Bronchial epithelial cell (primary cell): ENCODE results near the gene SAMD4A. TPM values are rescaled to one million over a fixed set of nuclear protein-coding genes. Genes with fewer than 3 reads are reported as not detected.

Experiments used
- DNase-seq: peaks from one replicate; pipeline ENCODE4 v3.0.0-alpha.2; 2010; ENCODE audit warnings: low read depth
- FAIRE-seq: peaks from 2 replicates; lab custom pipeline; 2011; peaks lifted over from hg19 to GRCh38; lab: Jason Lieb, UNC
- H3K27me3 ChIP-seq: 2 replicates; pipeline ENCODE4 v1.5.1; 2011; ENCODE audit warnings: low read length; ENCODE audit not compliant: control insufficient read depth, insufficient read depth
- H3K36me3 ChIP-seq: 2 replicates; pipeline ENCODE4 v1.5.1; 2011; ENCODE audit warnings: low read length; ENCODE audit not compliant: control insufficient read depth, insufficient read depth
- H3K4me3 ChIP-seq: 2 replicates; pipeline ENCODE4 v1.5.1; 2011; ENCODE audit warnings: mild to moderate bottlenecking, low read depth, low read length, control low read depth
- total RNA-seq: library from RNA; depleted of rRNA; stranded (reverse); fragments of >200 nt; gene quantifications from 2 replicates; pipeline ENCODE4 v1.2.1, GENCODE V29; 2014
- TF ChIP-seq, protein P1 (sequence below): IDR thresholded peaks from 2 replicates; pipeline ENCODE4 v1.5.1; 2011; ENCODE audit warnings: mild to moderate bottlenecking, moderate library complexity, low read length, control low read depth, inconsistent platforms; ENCODE audit not compliant: insufficient read depth, severe bottlenecking

SAMD4A gene
- total RNA-seq, 1 donor from 2014 or later, result 13.4 TPM

DNA sequence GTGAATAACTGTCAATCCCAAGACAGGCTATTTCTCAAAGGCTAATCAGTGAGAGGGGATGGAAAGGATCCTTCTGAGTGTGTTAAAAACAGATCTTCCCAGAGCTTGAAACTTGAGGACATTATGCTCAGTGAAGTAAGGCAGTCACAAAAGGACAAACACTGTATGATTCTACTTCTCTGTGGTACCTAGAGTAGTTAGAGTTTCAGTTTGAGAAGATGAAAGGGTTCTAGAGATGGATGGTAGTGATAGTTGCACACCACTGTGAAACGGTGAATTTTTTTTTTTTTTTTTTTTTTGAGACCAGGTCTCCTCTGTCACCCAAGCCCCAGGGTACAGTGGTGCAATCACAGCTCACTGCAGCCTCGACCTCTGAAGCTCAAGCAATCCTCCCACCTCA lies 133.8 kb downstream of the SAMD4A start:
- DNase-seq, result no peak
- FAIRE-seq, result no peak
- peaks cover 2% of the 10 kb centered on the region for H3K36me3 ChIP-seq
- H3K4me3 ChIP-seq, result no peak overlapping the region
- H3K27me3 ChIP-seq, result no peaks in the 10 kb centered on the region
- TF ChIP-seq, protein P1, sequence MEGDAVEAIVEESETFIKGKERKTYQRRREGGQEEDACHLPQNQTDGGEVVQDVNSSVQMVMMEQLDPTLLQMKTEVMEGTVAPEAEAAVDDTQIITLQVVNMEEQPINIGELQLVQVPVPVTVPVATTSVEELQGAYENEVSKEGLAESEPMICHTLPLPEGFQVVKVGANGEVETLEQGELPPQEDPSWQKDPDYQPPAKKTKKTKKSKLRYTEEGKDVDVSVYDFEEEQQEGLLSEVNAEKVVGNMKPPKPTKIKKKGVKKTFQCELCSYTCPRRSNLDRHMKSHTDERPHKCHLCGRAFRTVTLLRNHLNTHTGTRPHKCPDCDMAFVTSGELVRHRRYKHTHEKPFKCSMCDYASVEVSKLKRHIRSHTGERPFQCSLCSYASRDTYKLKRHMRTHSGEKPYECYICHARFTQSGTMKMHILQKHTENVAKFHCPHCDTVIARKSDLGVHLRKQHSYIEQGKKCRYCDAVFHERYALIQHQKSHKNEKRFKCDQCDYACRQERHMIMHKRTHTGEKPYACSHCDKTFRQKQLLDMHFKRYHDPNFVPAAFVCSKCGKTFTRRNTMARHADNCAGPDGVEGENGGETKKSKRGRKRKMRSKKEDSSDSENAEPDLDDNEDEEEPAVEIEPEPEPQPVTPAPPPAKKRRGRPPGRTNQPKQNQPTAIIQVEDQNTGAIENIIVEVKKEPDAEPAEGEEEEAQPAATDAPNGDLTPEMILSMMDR, result no peak

DNA sequence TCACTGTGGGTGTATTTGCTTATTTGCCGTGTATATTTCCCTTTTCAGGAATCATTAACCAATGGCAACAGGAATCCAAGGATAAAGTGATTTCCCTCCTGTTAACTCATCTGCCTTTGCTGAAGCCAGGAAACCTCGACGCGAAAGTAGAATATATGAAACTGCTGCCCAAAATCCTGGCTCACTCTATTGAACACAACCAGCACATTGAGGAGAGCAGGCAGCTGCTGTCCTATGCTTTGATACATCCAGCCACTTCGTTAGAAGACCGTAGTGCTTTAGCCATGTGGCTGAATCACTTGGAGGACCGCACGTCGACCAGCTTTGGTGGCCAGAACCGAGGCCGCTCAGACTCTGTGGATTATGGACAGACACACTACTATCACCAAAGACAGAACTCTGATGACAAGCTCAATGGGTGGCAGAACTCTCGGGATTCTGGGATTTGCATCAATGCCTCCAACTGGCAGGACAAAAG lies 135.1 kb downstream of the SAMD4A start:
- TF ChIP-seq, protein P1, result no peak
- H3K36me3 ChIP-seq, result peaks cover 2% of the 10 kb centered on the region
- DNase-seq (no peak), FAIRE-seq (no peak)
- H3K27me3 ChIP-seq, result no peaks in the 10 kb centered on the region
- no peak overlapping the region for H3K4me3 ChIP-seq

DNA sequence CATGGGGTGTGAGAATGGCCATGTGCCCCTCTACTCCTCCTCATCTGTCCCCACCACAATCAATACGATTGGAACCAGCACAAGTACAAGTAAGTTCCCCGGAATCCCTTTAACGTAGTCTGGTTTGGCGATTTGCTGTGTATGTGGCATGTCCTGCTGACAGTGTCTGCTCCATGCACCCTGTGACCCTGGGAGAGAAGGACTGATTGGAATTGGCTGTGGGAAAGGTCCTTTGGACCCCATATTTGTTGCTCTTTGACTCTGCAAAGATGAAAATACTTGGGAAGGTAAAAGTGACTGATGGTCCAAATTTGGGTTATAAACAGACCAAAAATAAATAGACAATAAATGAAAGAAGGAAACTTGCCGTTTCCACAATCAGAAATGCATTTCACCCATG lies 135.6 kb downstream of the SAMD4A start:
- Histone ChIP-seq H3K27me3 (no peaks in the 10 kb centered on the region), H3K4me3 (no peak overlapping the region), H3K36me3 (peaks cover 2% of the 10 kb centered on the region)
- FAIRE-seq, result no peak
- DNase-seq, result no peak
- TF ChIP-seq, protein P1, result no peak

DNA sequence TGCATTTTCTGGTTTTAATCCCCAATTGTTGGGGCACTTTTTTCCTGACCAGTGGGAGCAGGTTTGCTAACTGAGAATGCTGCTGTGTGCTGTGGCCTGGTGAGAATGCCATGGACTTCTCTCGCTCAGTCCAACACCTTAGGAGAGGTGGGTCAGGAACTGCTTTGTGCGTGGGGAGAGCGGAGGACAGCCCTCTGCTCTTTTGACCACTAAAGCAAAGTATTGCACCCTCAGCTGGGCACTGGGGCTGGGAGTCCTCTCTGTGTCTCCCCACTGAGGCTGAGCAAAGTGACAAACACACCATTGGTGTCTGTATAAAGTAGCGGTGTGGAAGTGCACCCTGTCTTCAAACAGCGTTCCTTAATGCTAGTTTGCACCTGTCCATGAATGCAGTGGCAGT lies 136.2 kb downstream of the SAMD4A start:
- Histone ChIP-seq H3K36me3 (peaks cover 2% of the 10 kb centered on the region), H3K4me3 (no peak overlapping the region), H3K27me3 (no peaks in the 10 kb centered on the region)
- TF ChIP-seq, protein P1, result no peak
- FAIRE-seq, result no peak
- DNase-seq, result no peak

DNA sequence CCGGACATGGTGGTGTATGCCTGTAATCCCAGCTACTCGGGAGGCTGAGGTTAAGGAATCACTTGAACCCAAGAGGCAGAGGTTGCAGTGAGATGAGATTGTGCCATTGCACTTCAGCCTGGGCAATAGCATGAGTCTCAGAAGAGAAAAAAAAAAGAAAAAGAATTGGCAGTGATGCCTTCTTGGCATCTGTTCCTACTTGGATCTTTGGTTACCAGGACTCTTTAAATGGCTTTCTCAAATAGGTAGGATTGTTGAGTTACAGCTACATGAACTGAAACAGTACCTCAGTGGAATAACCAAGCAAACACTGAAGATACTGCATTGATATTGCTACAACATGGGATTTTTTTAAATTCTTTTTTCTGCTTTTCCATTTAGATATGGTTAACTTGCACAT lies 136.8 kb downstream of the SAMD4A start:
- no peak for FAIRE-seq
- Histone ChIP-seq H3K27me3 (no peaks in the 10 kb centered on the region), H3K36me3 (peaks cover 2% of the 10 kb centered on the region), H3K4me3 (no peak overlapping the region)
- no peak for DNase-seq
- TF ChIP-seq, protein P1, result no peak

DNA sequence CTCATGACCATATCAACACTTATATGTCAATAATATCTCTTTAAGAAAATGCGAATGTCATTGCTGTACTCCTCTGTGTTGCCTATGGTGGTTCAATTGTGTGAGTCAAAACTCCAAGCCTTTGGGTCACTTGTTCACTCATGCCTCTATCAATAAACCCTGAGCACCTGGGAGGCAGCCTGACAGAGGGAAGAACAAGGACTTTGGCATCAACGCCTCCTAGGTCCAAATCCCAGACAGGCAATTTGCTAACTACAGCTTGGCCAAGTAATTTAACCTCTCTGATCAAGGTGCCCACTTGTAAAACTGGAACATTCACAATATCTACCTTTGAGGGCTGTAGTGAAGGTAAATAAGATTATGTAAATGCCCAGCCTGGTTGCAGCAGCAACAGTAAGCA lies 137.8 kb downstream of the SAMD4A start:
- H3K36me3 ChIP-seq, result peaks cover 2% of the 10 kb centered on the region

More for the DNA sequence above, 137.8 kb downstream of the SAMD4A start:
- TF ChIP-seq, protein P1, result no peak
- Histone ChIP-seq H3K27me3 (no peaks in the 10 kb centered on the region), H3K4me3 (no peak overlapping the region)
- FAIRE-seq (no peak), DNase-seq (no peak)
